Kidney epithelial cell (primary cell): ENCODE data around the gene B3GNT5. TPM values are rescaled to one million over a fixed set of nuclear protein-coding genes. Genes with fewer than 3 reads are reported as not detected.

Experiments used
- DNase-seq: peaks from one replicate; pipeline ENCODE4 v3.0.0-alpha.2; 2010; ENCODE audit warnings: low read depth
- H3K27me3 ChIP-seq: 2 replicates; pipeline ENCODE4 v1.6.0; 2011; ENCODE audit warnings: low read length; ENCODE audit not compliant: control insufficient read depth, insufficient read depth
- H3K36me3 ChIP-seq: 2 replicates; pipeline ENCODE4 v1.5.1; 2011; ENCODE audit warnings: low read length; ENCODE audit not compliant: control insufficient read depth, insufficient read depth
- H3K4me3 ChIP-seq: 2 replicates; pipeline ENCODE4 v1.5.1; 2011; ENCODE audit warnings: low read depth, mild to moderate bottlenecking, control low read depth, low read length
- CTCF ChIP-seq: IDR thresholded peaks from 2 replicates; pipeline ENCODE4 v1.5.1; 2011; ENCODE audit warnings: mild to moderate bottlenecking, moderate library complexity, low read length, control low read depth, inconsistent platforms; ENCODE audit not compliant: insufficient read depth, poor library complexity, severe bottlenecking
- total RNA-seq: library from RNA; depleted of rRNA; stranded (reverse); fragments of >200 nt; gene quantifications from 2 replicates; pipeline ENCODE4 v1.2.3, GENCODE V29; 2015

Gene B3GNT5
- total RNA-seq, 1 donor from 2014 or later, result 27.6 TPM

- DNase-seq, result no peak
- TF ChIP-seq CTCF, result no peak
- H3K4me3 ChIP-seq, result no peak overlapping the region
- H3K36me3 ChIP-seq, result no peaks in the 10 kb centered on the region
- no peaks in the 10 kb centered on the region for H3K27me3 ChIP-seq
These were observed 11.2 kb downstream of the B3GNT5 start for GRCh38 chr3:183264268-183264667.

- DNase-seq, result peak; percentile 53
These were observed 12.1 kb downstream of the B3GNT5 start for GRCh38 chr3:183265157-183265642.

GRCh38 chr3:183265834-183266417 is 12.9 kb downstream of the B3GNT5 start:
- H3K4me3 ChIP-seq, result no peak overlapping the region
- DNase-seq, result peak; percentile 96
- TF ChIP-seq CTCF, result no peak
- H3K27me3 ChIP-seq, result no peaks in the 10 kb centered on the region
- no peaks in the 10 kb centered on the region for H3K36me3 ChIP-seq

More at GRCh38 chr3:183265157-183265642, 12.1 kb downstream of the B3GNT5 start:
- Histone ChIP-seq H3K27me3 (no peaks in the 10 kb centered on the region), H3K4me3 (peak overlapping the region; percentile 2), H3K36me3 (no peaks in the 10 kb centered on the region)
- TF ChIP-seq CTCF, result no peak

GRCh38 chr3:183266454-183266853 is 13.4 kb downstream of the B3GNT5 start:
- no peak for TF ChIP-seq CTCF
- DNase-seq, result no peak
- Histone ChIP-seq H3K36me3 (no peaks in the 10 kb centered on the region), H3K27me3 (no peaks in the 10 kb centered on the region), H3K4me3 (no peak overlapping the region)

GRCh38 chr3:183267140-183267539 is 14.1 kb downstream of the B3GNT5 start:
- no peaks in the 10 kb centered on the region for H3K27me3 ChIP-seq
- H3K36me3 ChIP-seq, result no peaks in the 10 kb centered on the region
- no peak for TF ChIP-seq CTCF
- no peak overlapping the region for H3K4me3 ChIP-seq
- DNase-seq, result no peak

GRCh38 chr3:183268366-183268765 is 15.3 kb downstream of the B3GNT5 start:
- no peak for DNase-seq
- no peak overlapping the region for H3K4me3 ChIP-seq
- no peaks in the 10 kb centered on the region for H3K36me3 ChIP-seq
- H3K27me3 ChIP-seq, result no peaks in the 10 kb centered on the region
- no peak for TF ChIP-seq CTCF
